Neuronal stem cell (in vitro differentiated cells): ENCODE data around the gene CYP27C1.

ENCODE experiments used
- DNase-seq: peaks from one replicate; pipeline ENCODE4 v3.0.0-alpha.2; 2013; ENCODE audit warnings: low spot score
- H2AFZ ChIP-seq: one replicate; pipeline ENCODE4 v1.6.1; 2013; ENCODE audit warnings: mild to moderate bottlenecking, low read length, inconsistent platforms
- H2AK5ac ChIP-seq: 2 replicates; pipeline ENCODE4 v1.6.1; 2013; ENCODE audit warnings: low read depth, mild to moderate bottlenecking, inconsistent platforms, low read length, moderate library complexity, mixed read lengths
- H2BK120ac ChIP-seq: 2 replicates; pipeline ENCODE4 v1.6.1; 2013; ENCODE audit warnings: low read depth, mild to moderate bottlenecking, inconsistent platforms, low read length, moderate library complexity, mixed read lengths
- H2BK12ac ChIP-seq: one replicate; pipeline ENCODE4 v1.6.1; 2013; ENCODE audit warnings: low read length, inconsistent platforms
- H2BK15ac ChIP-seq: 2 replicates; pipeline ENCODE4 v1.6.1; 2013; ENCODE audit warnings: mild to moderate bottlenecking, low read length, inconsistent platforms, mixed read lengths
- H2BK5ac ChIP-seq: one replicate; pipeline ENCODE4 v1.6.1; 2013; ENCODE audit warnings: inconsistent platforms, mild to moderate bottlenecking, low read length, moderate library complexity
- H3K14ac ChIP-seq: one replicate; pipeline ENCODE4 v1.6.1; 2013; ENCODE audit warnings: low read length, inconsistent platforms
- H3K18ac ChIP-seq: 2 replicates; pipeline ENCODE4 v1.6.1; 2013; ENCODE audit warnings: low read length, inconsistent platforms
- H3K23ac ChIP-seq: 2 replicates; pipeline ENCODE4 v1.6.1; 2013; ENCODE audit warnings: low read depth, mild to moderate bottlenecking, mixed read lengths, low read length, inconsistent platforms; ENCODE audit not compliant: poor library complexity
- H3K27ac ChIP-seq: replicated peaks from 3 replicates; pipeline ENCODE4 v1.5.1; 2013; ENCODE audit warnings: low read length, inconsistent platforms
- H3K27me3 ChIP-seq, 3 experiments: 2 replicates each; pipeline ENCODE4 v1.6.1; 2013; ENCODE audit warnings: low read length in 3 of 3, mild to moderate bottlenecking in 2 of 3, inconsistent platforms in 1 of 3, low read depth in 1 of 3, mixed read lengths in 1 of 3, moderate library complexity in 1 of 3; ENCODE audit not compliant: control insufficient read depth in 3 of 3, insufficient read depth in 3 of 3
- H3K36me3 ChIP-seq, 2 donors: replicated peaks in 1 of 2; 2 replicates each; pipeline ENCODE4 v1.6.1; 2013; ENCODE audit warnings: low read length in 2 of 2; ENCODE audit not compliant: control insufficient read depth in 2 of 2, insufficient read depth in 2 of 2
- H3K4ac ChIP-seq: 2 replicates; pipeline ENCODE4 v1.6.1; 2013; ENCODE audit warnings: inconsistent platforms, mild to moderate bottlenecking, low read length, moderate library complexity
- H3K4me1 ChIP-seq, 2 donors: 1 replicate in 1 of 2; 2 replicates in 1 of 2; pipeline ENCODE4 v1.6.1; 2013; ENCODE audit warnings: low read length in 2 of 2, low read depth in 1 of 2; ENCODE audit not compliant: control insufficient read depth in 2 of 2, insufficient read depth in 1 of 2
- H3K4me2 ChIP-seq: one replicate; pipeline ENCODE4 v1.6.1; 2013; ENCODE audit warnings: mild to moderate bottlenecking, low read length, inconsistent platforms; ENCODE audit not compliant: insufficient read depth, poor library complexity, severe bottlenecking
- H3K4me3 ChIP-seq, 2 donors: 2 replicates each; pipeline ENCODE4 v1.5.1; 2013; ENCODE audit warnings: low read length in 2 of 2, mild to moderate bottlenecking in 2 of 2, inconsistent platforms in 1 of 2, moderate library complexity in 1 of 2
- H3K79me1 ChIP-seq: one replicate; pipeline ENCODE4 v1.6.1; 2013; ENCODE audit warnings: low read depth, mild to moderate bottlenecking, inconsistent platforms, low read length, moderate library complexity
- H3K9ac ChIP-seq: one replicate; pipeline ENCODE4 v1.6.1; 2013; ENCODE audit warnings: mild to moderate bottlenecking, low read depth, low read length, inconsistent platforms; ENCODE audit not compliant: poor library complexity
- H3K9me3 ChIP-seq, 2 donors: replicated peaks in 1 of 2; 2 replicates each; pipeline versions ENCODE3 to v1.6.1; 2013; ENCODE audit warnings: low read length in 2 of 2, mild to moderate bottlenecking in 2 of 2, inconsistent platforms in 1 of 2, low read depth in 1 of 2, mixed read lengths in 1 of 2, moderate library complexity in 1 of 2; ENCODE audit not compliant: control insufficient read depth in 2 of 2, insufficient read depth in 1 of 2
- H4K8ac ChIP-seq: one replicate; pipeline ENCODE4 v1.6.1; 2013; ENCODE audit warnings: low read depth, mild to moderate bottlenecking, inconsistent platforms, low read length, moderate library complexity
- H4K91ac ChIP-seq: one replicate; pipeline ENCODE4 v1.6.1; 2013; ENCODE audit warnings: low read length, low read depth, mild to moderate bottlenecking, inconsistent platforms; ENCODE audit not compliant: poor library complexity
- WGBS, 2 donors: extraction: QIAGEN DNeasy Blood & Tissue Kit; methylation state at CpG; one replicate each; pipeline ENCODE4 v1.1.7; 2013; ENCODE audit warnings: missing lambda C conversion rate in 2 of 2, mixed read lengths in 1 of 2; ENCODE audit not compliant: insufficient read length in 2 of 2, insufficient replicate concordance in 1 of 2; ENCODE audit errors: extremely low coverage in 2 of 2; 5-methylcytosine and 5-hydroxymethylcytosine counted together

The CYP27C1 gene

DNA sequence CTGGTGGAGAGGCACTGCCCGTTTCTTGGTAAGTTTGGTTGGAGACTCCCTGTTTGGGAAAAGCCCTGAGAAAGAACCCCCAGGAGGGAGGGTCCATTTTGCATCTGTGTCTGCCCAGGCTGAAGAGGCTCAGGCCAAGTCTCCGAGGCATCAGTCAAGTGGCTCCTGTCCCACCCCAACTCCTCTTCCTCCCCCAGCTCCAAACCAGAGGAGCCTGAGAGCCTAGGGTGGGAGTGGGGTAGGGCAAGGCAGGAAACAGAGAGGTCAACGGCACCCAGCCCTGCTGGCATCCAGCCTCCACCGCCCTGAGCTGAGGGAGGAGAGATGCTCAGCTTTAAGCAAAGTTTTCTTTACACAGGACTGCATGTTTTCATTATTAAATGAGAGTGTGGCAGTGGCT, 38.2 kb downstream of the CYP27C1 start:
- H2BK15ac ChIP-seq: no peak overlapping the region
- no CpG with 5 or more reads among the region's 4 CpGs for WGBS, 2 donors
- H3K4me1 ChIP-seq: peaks cover 0 to 5% of the 10 kb centered on the region in 2 donors
- peak overlapping the region; percentile 31 for H3K18ac ChIP-seq
- no peak overlapping the region for H3K23ac ChIP-seq
- no peak overlapping the region for H3K4me2 ChIP-seq
- no peak overlapping the region for H3K4me3 ChIP-seq
- peak overlapping the region; percentile 80 for H2AK5ac ChIP-seq
- no peak overlapping the region for H2BK12ac ChIP-seq
- H2BK120ac ChIP-seq: no peak overlapping the region
- no peak overlapping the region for H2AFZ ChIP-seq
- H3K36me3 ChIP-seq: peaks cover 0 to 3% of the 10 kb centered on the region in 2 donors
- H3K9ac ChIP-seq: no peak overlapping the region
- H3K4ac ChIP-seq: no peak overlapping the region
- H3K27ac ChIP-seq: no peak overlapping the region
- H3K14ac ChIP-seq: no peak overlapping the region
- H4K8ac ChIP-seq: no peak overlapping the region
- H2BK5ac ChIP-seq: no peak overlapping the region
- H4K91ac ChIP-seq: no peak overlapping the region
- DNase-seq: no peak
- H3K9me3 ChIP-seq: peaks cover 4 to 5% of the 10 kb centered on the region in 2 donors
- H3K79me1 ChIP-seq: no peaks in the 10 kb centered on the region
- no peaks in the 10 kb centered on the region for H3K27me3 ChIP-seq

DNA sequence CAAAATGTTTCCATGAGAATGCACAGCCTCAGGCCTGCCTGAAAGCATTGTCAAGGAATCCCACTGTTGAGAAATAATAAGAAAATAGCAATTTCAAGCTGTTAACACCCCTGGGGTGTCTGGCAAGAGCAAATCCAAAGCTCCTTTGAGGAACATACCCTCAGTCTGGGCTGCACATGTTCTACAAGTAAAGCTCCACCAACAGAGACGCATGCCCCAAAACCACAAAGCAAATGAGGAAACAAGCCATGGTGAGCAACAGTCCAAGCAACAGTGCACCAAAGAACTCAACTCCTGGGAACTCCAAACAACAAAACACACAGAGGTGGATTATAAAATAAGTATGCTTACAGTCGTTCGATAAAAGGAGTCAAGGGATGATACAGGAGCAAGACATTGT, 40.3 kb downstream of the CYP27C1 start:
- H2BK5ac ChIP-seq: no peak overlapping the region
- H3K9me3 ChIP-seq: peaks cover 4 to 5% of the 10 kb centered on the region in 2 donors
- H3K36me3 ChIP-seq: no peaks in the 10 kb centered on the region
- no peaks in the 10 kb centered on the region for H3K27me3 ChIP-seq
- H3K4ac ChIP-seq: no peak overlapping the region
- no peak for DNase-seq
- no peak overlapping the region for H4K8ac ChIP-seq
- no peak overlapping the region for H3K14ac ChIP-seq
- H3K4me1 ChIP-seq: peaks cover 0 to 10% of the 10 kb centered on the region in 2 donors
- H3K18ac ChIP-seq: no peak overlapping the region
- H2AFZ ChIP-seq: no peak overlapping the region
- no peak overlapping the region for H2BK15ac ChIP-seq
- no peak overlapping the region for H3K23ac ChIP-seq
- no peak overlapping the region for H4K91ac ChIP-seq
- H2AK5ac ChIP-seq: no peak overlapping the region
- H2BK120ac ChIP-seq: no peak overlapping the region
- WGBS, 2 donors: no CpG with 5 or more reads among the region's 3 CpGs
- H3K4me3 ChIP-seq: no peak overlapping the region
- H3K9ac ChIP-seq: no peak overlapping the region
- no peak overlapping the region for H3K4me2 ChIP-seq
- no peaks in the 10 kb centered on the region for H3K79me1 ChIP-seq
- no peak overlapping the region for H2BK12ac ChIP-seq
- no peak overlapping the region for H3K27ac ChIP-seq

DNA sequence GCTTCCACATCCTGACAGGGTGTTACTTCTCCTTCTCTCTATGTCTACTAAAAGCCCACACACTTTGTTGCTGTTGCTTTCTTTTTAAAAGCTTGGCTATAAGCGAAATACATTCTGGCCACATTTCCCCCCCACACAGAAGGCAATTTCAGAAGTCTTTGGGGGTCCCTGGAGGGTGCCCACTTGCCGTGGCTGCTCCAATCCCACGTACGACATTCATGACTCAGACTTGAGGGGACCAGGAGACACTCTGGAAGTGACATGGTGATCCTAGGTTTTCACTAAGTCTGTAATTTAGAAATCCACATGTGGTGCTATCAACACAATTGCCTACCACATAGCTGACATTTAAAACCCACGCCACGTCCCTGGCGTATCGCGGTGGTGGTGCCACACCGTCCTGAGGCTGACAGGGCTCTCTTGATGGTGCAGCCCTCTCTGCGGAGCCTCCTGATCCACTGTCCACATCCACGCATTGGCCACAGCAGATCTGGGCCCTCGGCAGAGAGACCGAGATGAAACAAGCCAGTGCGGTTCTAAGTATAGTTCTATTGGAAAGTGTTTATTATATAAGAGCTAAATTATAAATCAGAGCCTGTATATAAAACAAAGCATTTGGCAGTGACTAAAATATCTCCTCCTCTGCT, 42.4 kb downstream of the CYP27C1 start:
- Histone ChIP-seq H2BK15ac (no peak overlapping the region), H2BK120ac (no peak overlapping the region), H3K4me1 (peaks cover 0 to 6% of the 10 kb centered on the region in 2 donors), H4K91ac (no peak overlapping the region), H3K27me3 (no peaks in the 10 kb centered on the region), H3K9me3 (peaks cover 4 to 5% of the 10 kb centered on the region in 2 donors), H2BK12ac (no peak overlapping the region), H2BK5ac (no peak overlapping the region), H3K23ac (no peak overlapping the region), H3K4ac (no peak overlapping the region), H3K79me1 (no peaks in the 10 kb centered on the region), H3K14ac (no peak overlapping the region), H2AK5ac (no peak overlapping the region), H3K27ac (no peak overlapping the region), H3K4me2 (no peak overlapping the region), H3K4me3 (no peak overlapping the region), H3K9ac (no peak overlapping the region), H3K18ac (no peak overlapping the region), H3K36me3 (no peaks in the 10 kb centered on the region), H2AFZ (no peak overlapping the region), H4K8ac (no peak overlapping the region)
- no CpG with 5 or more reads among the region's 15 CpGs for WGBS, 2 donors
- DNase-seq: no peak

DNA sequence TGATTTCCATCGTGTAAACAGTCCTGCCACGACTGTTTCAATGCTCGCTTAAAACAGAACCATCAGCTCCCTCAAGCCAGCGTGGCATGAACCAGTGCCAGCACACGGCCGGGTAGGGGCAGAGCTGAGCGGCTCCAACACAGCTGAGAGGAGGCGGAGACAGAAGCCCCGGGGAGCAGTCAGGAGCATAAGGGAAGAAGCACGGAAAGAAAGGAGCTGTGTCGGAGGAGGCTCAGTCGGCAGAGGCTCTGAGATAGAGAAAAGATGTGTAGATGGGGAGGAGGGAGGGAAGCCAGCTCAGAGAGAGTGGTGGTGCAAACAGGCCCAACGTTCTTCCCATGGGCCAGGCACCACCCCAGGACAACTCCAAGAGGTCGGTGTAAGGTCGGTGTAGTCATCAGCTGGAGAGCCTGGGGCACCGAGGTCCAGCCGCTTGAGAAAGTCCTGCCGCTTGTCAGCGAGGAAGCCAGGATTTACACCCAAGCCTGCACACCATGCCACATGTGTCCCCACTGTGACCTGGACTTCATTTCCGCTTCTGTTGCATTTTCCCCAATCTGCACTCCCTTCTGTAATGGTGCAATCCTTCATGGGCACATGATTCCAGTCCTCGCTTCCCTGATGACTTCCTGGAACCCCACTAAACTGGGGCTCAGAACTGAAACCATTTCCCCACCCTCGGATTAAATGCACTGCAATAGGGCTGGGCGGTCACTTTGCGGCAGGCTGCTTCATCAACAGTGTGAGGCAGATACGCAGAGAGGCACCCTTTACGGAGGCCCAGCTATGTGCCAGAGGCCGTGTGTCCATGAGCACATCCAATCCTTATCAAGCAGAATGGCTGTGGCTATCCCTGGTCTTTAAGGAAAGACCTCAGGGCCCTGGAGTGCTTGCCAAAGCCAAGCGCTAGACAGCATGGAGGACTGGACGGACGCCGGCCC, 43.5 kb downstream of the CYP27C1 start:
- H3K4ac ChIP-seq: no peak overlapping the region
- H2BK12ac ChIP-seq: no peak overlapping the region
- H3K27ac ChIP-seq: no peak overlapping the region
- H3K18ac ChIP-seq: no peak overlapping the region
- H3K36me3 ChIP-seq: no peaks in the 10 kb centered on the region
- peak overlapping the region; percentile 88 for H4K8ac ChIP-seq
- H3K4me1 ChIP-seq: peaks cover 0 to 5% of the 10 kb centered on the region in 2 donors
- DNase-seq: no peak
- H4K91ac ChIP-seq: no peak overlapping the region
- H2BK15ac ChIP-seq: peak overlapping the region; percentile 11
- H3K4me2 ChIP-seq: no peak overlapping the region
- no peaks in the 10 kb centered on the region for H3K79me1 ChIP-seq
- H3K9ac ChIP-seq: no peak overlapping the region
- H3K27me3 ChIP-seq: no peaks in the 10 kb centered on the region
- H2AFZ ChIP-seq: peak overlapping the region; percentile 61
- peak overlapping the region; percentile 12 for H3K23ac ChIP-seq
- no peak overlapping the region for H3K4me3 ChIP-seq
- peak overlapping the region; percentile 7 for H2BK5ac ChIP-seq
- H3K9me3 ChIP-seq: peaks cover 4 to 5% of the 10 kb centered on the region in 2 donors
- no CpG with 5 or more reads among the region's 31 CpGs for WGBS, 2 donors
- H2BK120ac ChIP-seq: no peak overlapping the region
- H3K14ac ChIP-seq: peak overlapping the region; percentile 10
- no peak overlapping the region for H2AK5ac ChIP-seq
